Smooth muscle cell (in vitro differentiated cells): ENCODE results near the gene SLC38A11. TPM values are rescaled to one million over a fixed set of nuclear protein-coding genes. Genes with fewer than 3 reads are reported as not detected.
A peak's percentile ranks its signal among the peaks of the same experiment; 100 is the strongest.

Source experiments
- DNase-seq: peaks from one replicate; lab custom pipeline; 2025; ENCODE audit not compliant: unreplicated experiment; lab: John Stamatoyannopoulos, UW
- H2AFZ ChIP-seq: fragments of 200-600 bp; sonication (generic); 2 replicates; pipeline ENCODE4 v1.6.0; 2016; ENCODE audit warnings: antibody characterized with exemption, low read depth, mild to moderate bottlenecking
- H3F3A ChIP-seq: fragments of 200-600 bp; sonication (generic); 2 replicates; pipeline ENCODE4 v1.6.0; 2017; ENCODE audit warnings: antibody characterized with exemption, low read depth
- H3K27ac ChIP-seq: fragments of 200-600 bp; sonication (generic); 2 replicates; pipeline ENCODE4 v1.5.1; 2016; ENCODE audit warnings: low read depth, mild to moderate bottlenecking
- H3K27me3 ChIP-seq: fragments of 200-600 bp; sonication (generic); 2 replicates; pipeline ENCODE4 v1.6.1; 2016; ENCODE audit warnings: low read depth, mild to moderate bottlenecking
- H3K36me3 ChIP-seq: fragments of 200-600 bp; sonication (generic); 2 replicates; pipeline ENCODE4 v1.5.1; 2016; ENCODE audit warnings: low read depth
- H3K4me1 ChIP-seq: fragments of 200-600 bp; sonication (generic); 2 replicates; pipeline ENCODE4 v1.5.1; 2016; ENCODE audit warnings: low read depth
- H3K4me2 ChIP-seq: fragments of 200-600 bp; sonication (generic); 2 replicates; pipeline ENCODE4 v1.6.0; 2016; ENCODE audit warnings: mild to moderate bottlenecking
- H3K4me3 ChIP-seq: fragments of 200-600 bp; sonication (generic); 2 replicates; pipeline ENCODE4 v1.5.1; 2016; ENCODE audit warnings: mild to moderate bottlenecking
- H3K79me2 ChIP-seq: fragments of 200-600 bp; sonication (generic); 2 replicates; pipeline ENCODE4 v1.6.0; 2016; ENCODE audit warnings: low read depth, mild to moderate bottlenecking
- H3K9ac ChIP-seq: fragments of 200-600 bp; sonication (generic); 2 replicates; pipeline ENCODE4 v1.6.0; 2016; ENCODE audit warnings: low read depth
- H3K9me3 ChIP-seq: fragments of 200-600 bp; sonication (generic); replicated peaks from 2 replicates; pipeline ENCODE4 v1.5.1; 2016; ENCODE audit warnings: low read depth
- H4K20me1 ChIP-seq: fragments of 200-600 bp; sonication (generic); 2 replicates; pipeline ENCODE4 v1.6.0; 2016; ENCODE audit warnings: low read depth
- WGBS: methylation state at CpG from one replicate; pipeline ENCODE4 v1.1.7; 2016; ENCODE audit warnings: low lambda C conversion rate; 5-methylcytosine and 5-hydroxymethylcytosine counted together
- polyA plus RNA-seq: library from polyadenylated mRNA; unstranded; fragments of >200 nt; fragmentation: Nextera tagmentation; extraction: Ambion mirVana; gene quantifications from 2 replicates; pipeline ENCODE4 v1.2.1, GENCODE V29; 2016
- total RNA-seq: library from RNA; depleted of rRNA; stranded (reverse); fragments of >200 nt; gene quantifications from 2 replicates; pipeline ENCODE4 v1.2.3, GENCODE V29; 2014
- TF ChIP-seq, protein P1 (sequence below): fragments of 200-600 bp; sonication (generic); IDR thresholded peaks from 2 replicates; pipeline ENCODE4 v1.5.1; 2017; ENCODE audit warnings: borderline replicate concordance, mild to moderate bottlenecking, antibody characterized with exemption; ENCODE audit not compliant: insufficient read depth, poor library complexity, severe bottlenecking

SLC38A11 gene
- total and polyA plus RNA-seq, 2 experiments from 2014 or later = not detected

DNA sequence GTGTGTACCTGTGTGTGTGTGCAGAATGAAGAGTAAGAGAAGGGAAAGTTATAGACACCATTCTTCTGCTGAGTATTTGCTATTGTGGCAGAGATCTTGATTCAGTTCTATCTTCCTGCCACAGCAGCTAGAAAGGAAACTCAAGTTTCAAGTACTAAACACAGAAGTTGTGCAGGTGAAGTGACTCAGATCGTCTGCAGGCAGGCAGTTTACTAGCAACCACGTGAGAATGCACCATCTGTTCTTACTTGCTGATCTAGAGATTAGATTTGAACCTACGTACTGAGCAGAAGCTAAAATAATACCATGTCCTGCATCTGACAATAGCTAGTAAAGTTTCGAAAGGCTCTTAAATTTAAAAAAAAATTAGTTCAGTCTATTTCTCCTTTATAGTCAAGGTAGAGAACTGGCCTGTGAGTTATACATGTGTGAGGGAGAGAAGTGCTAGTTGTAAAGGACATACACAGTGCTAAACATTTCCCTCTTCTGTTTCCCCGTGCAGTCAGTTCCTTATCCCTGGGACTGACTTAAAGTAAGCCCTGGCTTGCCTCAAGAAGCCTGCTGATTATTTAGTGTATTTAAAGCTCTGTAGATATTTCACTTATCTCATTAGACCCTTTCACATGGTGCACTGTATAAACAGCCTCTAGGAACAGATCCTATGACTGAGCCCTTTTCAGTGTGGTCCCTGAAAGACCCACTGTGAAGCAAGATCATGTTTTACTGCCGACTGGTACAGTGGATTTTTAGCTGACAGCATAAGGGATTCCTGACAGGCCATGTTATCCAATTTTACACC, 45.0 kb downstream of the SLC38A11 start:
- TF ChIP-seq, protein P1, sequence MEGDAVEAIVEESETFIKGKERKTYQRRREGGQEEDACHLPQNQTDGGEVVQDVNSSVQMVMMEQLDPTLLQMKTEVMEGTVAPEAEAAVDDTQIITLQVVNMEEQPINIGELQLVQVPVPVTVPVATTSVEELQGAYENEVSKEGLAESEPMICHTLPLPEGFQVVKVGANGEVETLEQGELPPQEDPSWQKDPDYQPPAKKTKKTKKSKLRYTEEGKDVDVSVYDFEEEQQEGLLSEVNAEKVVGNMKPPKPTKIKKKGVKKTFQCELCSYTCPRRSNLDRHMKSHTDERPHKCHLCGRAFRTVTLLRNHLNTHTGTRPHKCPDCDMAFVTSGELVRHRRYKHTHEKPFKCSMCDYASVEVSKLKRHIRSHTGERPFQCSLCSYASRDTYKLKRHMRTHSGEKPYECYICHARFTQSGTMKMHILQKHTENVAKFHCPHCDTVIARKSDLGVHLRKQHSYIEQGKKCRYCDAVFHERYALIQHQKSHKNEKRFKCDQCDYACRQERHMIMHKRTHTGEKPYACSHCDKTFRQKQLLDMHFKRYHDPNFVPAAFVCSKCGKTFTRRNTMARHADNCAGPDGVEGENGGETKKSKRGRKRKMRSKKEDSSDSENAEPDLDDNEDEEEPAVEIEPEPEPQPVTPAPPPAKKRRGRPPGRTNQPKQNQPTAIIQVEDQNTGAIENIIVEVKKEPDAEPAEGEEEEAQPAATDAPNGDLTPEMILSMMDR = no peak
- Histone ChIP-seq H4K20me1 (no peaks in the 10 kb centered on the region), H3K79me2 (no peaks in the 10 kb centered on the region), H3K9ac (no peak overlapping the region), H3K4me2 (peak overlapping the region; percentile 68), H3K27me3 (no peaks in the 10 kb centered on the region), H2AFZ (no peak overlapping the region), H3K4me1 (peaks cover 10% of the 10 kb centered on the region), H3K4me3 (no peak overlapping the region), H3K9me3 (no peaks in the 10 kb centered on the region), H3F3A (no peaks in the 10 kb centered on the region), H3K36me3 (no peaks in the 10 kb centered on the region), H3K27ac (peak overlapping the region; percentile 51)
- 9% methylated on average over 6 of the region's 6 CpGs for WGBS
- no peak for DNase-seq

DNA sequence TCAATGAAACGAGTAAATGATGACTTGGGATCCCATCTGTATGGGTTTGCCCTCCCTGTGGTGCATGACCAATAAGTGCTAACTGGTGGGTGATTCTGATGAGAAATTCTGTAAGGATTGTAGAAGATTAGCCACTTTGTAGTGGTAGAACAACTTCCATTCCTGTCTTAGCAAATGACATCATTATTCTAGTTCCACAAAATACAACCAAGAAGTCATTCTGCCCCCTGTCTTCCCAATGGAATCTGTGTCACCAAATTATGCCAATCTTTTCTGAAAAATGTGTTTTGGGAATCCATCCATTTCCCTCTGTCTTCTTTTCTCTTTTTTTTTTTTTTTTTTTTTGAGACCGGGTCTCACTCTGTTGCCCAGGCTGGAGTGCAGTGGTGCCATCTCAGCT, 48.4 kb downstream of the SLC38A11 start:
- 99% methylated on average over 2 of the region's 2 CpGs for WGBS
- DNase-seq = no peak
- TF ChIP-seq, protein P1 = no peak
- Histone ChIP-seq H3K27me3 (no peaks in the 10 kb centered on the region), H3K4me1 (peaks cover 19% of the 10 kb centered on the region), H3K79me2 (no peaks in the 10 kb centered on the region), H3K36me3 (no peaks in the 10 kb centered on the region), H3K9me3 (no peaks in the 10 kb centered on the region), H2AFZ (no peak overlapping the region), H3K4me3 (no peak overlapping the region), H3K27ac (no peak overlapping the region), H4K20me1 (no peaks in the 10 kb centered on the region), H3F3A (no peaks in the 10 kb centered on the region), H3K4me2 (no peak overlapping the region), H3K9ac (no peak overlapping the region)

DNA sequence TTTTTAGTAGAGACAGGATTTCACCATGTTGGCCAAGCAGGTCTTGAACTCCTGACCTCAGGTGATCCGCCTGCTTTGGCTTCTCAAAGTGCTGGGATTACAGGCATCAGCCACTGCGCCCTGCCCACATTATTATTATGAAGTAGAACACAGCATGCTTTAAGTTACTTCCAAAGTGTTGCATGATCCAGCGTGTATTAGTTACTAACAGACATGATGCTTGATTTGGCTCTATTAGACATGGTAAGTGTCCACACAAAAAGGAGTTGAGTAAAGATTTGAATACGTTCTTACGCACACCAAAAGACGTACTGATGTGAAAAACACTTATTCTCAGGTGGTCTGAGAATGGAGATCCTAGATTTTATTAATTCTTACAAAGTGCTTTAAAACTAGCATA, 50.0 kb downstream of the SLC38A11 start:
- WGBS = 97% methylated on average over 6 of the region's 6 CpGs
- no peaks in the 10 kb centered on the region for H3F3A ChIP-seq
- TF ChIP-seq, protein P1 = no peak
- H3K4me2 ChIP-seq = no peak overlapping the region
- H3K4me1 ChIP-seq = peaks cover 14% of the 10 kb centered on the region
- no peaks in the 10 kb centered on the region for H3K27me3 ChIP-seq
- no peak for DNase-seq
- no peaks in the 10 kb centered on the region for H3K36me3 ChIP-seq
- no peak overlapping the region for H2AFZ ChIP-seq
- no peak overlapping the region for H3K4me3 ChIP-seq
- H3K79me2 ChIP-seq = no peaks in the 10 kb centered on the region
- H3K9ac ChIP-seq = no peak overlapping the region
- H3K27ac ChIP-seq = no peak overlapping the region
- no peaks in the 10 kb centered on the region for H4K20me1 ChIP-seq
- no peaks in the 10 kb centered on the region for H3K9me3 ChIP-seq

DNA sequence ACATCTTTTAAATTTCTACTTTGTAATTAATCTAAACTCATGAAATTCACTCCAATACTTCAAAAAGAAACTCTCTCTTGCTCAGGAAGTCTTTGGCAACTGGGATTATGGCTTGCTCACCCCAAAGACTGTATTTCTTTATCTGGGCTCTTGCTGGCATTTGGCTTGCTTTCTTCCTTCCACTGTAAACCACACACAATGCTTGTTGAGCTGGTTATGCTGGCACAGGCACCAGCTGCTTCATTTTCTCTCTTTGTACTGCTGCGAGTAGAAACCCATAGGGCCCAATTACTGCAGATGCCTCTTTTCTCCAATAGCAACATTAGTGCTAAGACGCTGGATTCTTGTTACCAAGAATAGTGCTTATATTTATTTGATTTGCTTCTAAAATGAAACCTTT, 51.4 kb downstream of the SLC38A11 start:
- Histone ChIP-seq H3K4me3 (no peak overlapping the region), H3K27me3 (no peaks in the 10 kb centered on the region), H3K36me3 (no peaks in the 10 kb centered on the region), H3K9ac (no peak overlapping the region), H3K79me2 (no peaks in the 10 kb centered on the region), H4K20me1 (no peaks in the 10 kb centered on the region), H3K4me2 (peak overlapping the region; percentile 12), H3K27ac (no peak overlapping the region), H3K4me1 (peaks cover 9% of the 10 kb centered on the region), H3K9me3 (no peaks in the 10 kb centered on the region), H2AFZ (peak overlapping the region; percentile 42), H3F3A (no peaks in the 10 kb centered on the region)
- 80% methylated on average over 2 of the region's 2 CpGs for WGBS
- DNase-seq = no peak
- TF ChIP-seq, protein P1 = no peak
